Stimulated activated CD4-positive, alpha-beta T cell treated with anti-CD3 and anti-CD28 coated beads, Interleukin-15, amount 100 ng/mL, for 24 hours (primary cell): ENCODE measurements around the gene EXOSC6.
A peak's percentile ranks its signal among the peaks of the same experiment; 100 is the strongest.
"Not testable (repeated sequence)": the region's sequence is repeated elsewhere in the genome, so short reads cannot be mapped to it uniquely, and the experiment has no call there.

ENCODE experiments used
- DNase-seq: peaks from one replicate; pipeline ENCODE4 v3.0.0-alpha.2; 2020

Gene EXOSC6

DNA sequence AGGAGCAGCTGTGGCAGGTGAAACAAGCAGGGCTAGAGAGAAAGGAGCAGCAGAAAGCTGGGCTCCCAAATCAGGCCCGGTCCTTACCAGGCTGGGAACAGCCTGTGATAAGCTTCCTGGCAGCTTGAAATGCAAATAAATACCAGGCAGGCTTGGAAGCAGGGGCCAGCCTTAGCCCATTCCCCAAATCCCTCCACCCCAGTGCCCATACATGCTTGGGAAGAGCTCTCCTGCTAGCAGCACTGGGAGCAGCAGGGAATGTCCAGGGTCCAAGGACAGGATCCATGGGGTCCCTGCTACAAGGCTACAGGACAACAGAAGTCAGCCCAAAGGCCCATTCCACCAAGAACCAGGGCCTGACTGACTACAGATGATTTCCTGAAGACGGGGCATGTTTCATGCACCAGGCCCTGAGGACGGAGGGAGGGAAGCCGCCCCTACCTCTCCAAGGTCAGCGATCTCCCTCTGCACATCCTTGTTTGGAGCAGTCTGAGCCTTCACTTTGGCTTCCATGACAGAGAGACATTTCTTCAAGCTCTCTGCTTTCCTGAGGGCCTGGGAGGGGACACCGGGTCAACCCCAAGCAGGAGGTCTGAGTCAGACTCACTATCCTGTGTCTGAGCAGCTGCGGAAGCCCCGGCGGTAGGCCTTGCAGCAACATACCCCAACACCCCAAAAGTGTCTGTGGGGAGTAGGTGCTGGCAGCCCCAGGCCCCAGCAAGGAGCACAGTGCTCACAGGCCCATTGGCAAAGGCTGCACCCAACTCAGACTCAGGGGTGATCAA is 2.6 kb upstream of the EXOSC6 start:
- no peak for DNase-seq

DNA sequence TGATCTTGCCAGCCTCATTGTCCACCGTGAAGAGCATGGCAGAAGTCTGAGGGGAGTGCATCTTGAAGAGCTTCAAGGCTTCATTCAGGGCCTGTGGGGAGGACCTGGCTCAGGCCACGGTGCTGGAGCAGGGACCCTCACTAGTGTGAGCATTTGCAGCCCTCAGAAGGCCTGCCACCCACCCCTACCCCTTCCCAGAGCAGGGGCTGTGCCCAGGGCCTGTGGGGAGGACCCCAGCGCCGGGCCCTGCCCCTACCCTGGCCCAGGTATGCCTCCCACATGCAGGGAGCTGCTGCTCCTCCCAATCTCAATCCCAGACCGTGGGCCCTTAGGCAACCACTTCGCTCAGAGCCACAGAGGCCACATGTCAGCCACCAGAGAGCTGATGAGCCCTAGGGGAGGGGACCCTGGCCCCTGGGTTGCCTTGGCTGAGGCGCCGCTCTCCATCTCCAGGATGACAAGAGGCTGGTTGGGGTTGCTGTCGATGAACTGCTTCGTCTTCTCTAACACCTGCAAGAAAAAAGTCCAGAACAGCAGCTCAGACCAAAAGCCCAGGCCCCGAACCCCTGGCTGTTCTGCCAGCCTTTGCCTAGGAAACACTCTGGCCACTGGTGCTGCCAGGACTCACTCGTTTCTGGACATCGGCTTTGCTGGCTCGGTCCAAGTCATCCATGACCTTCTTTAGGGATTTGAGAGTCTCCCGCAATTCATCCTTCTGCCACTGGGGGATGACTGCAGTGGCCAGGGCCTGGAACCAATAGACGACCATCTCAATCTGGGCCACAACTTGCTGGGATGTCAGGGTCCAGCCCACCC is 1.8 kb upstream of the EXOSC6 start:
- DNase-seq, result peak; percentile 53

DNA sequence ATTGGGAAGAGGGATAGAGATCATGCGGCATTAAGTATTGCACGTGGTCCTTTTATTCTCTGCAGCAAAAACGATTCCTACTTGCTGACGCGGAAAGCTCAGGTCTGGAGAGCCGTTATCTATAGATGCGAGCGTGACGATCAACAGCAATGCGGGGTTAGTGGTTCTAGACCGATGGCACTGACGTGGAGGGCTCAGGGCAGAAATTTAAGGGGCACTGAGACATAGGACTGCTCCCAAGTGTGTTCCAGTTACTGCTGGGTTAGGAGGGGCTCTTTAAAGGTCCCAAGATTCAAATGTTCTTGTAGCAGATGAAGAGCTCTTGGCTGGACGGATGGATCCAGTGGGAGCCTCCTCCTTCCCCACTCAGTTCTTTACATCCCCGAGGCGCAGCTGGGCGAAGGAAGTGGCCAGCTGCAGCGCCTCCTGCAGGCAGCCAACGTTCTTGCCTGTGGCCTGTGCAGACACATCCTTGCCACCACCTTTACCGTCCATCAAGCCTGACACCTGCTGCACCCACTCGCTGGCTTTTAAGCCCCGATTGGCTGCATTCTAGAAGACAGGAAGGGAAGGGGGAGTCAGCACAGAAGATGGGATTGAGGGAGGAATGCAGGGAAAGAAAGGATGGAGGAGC is 732 bp upstream of the EXOSC6 start:
- peak; percentile 39 for DNase-seq

DNA sequence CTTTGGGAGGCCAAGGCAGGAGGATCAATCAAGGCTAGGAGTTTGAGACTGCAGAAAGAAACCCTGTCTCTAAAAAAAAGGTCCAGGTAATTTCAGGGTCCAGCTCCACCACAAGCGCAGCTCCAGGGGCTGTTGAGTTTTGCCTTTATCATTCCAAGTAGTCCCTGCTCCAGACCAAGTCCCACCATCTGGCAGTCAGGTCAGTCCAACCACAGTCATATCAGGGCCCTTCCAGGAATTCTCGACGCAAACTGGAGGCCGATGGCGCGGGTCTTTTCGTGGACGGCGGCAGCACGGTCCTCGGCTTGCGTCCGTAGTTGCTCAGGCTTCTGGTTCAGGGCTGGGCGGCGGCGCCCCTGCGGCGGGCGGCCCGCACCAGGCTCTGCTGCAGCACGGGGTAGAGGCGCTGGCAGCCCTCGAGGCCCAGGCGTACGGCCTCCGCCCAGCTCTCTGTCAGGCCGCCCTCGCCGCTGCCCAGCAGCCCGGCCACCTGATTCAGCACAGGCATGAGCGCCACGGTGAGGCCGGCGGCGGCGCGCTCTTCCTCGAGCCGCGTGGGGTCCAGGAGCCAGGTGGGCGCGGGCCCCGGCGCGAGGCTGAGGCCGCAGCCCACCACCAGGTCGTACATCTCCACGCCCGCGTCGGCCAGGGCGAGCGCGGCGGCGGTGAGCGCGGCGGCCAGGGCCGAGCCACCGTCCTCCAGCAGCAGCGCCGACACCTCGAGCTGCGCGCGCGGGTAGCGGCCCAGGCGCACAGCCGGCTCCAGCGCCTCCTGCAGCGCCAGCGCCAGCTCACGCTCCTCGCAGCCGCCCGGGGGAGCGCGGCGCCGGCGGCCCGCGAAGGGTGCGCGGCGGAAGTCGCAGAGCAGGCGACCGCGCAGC is 752 bp downstream of the EXOSC6 start:
- DNase-seq, result peak; percentile 60

DNA sequence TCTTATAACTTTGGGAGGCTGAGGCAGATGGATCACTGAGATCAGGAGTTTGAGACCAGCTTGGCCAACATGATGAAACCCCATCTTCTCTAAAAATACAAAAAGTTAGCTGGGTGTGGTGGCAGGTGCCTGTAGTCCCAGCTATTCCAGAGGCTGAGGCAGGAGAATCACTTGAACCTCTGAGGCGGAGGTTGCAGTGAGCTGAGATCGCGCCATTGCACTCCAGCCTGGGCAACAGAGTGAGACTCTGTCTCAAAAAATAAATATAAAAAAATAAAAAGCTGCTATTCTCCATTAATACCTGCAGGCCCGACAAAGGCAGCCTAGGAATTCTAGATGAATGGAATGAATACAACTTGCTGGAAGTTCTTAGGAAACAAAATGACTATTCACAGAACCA is 2.0 kb downstream of the EXOSC6 start:
- DNase-seq, result not testable (repeated sequence)

DNA sequence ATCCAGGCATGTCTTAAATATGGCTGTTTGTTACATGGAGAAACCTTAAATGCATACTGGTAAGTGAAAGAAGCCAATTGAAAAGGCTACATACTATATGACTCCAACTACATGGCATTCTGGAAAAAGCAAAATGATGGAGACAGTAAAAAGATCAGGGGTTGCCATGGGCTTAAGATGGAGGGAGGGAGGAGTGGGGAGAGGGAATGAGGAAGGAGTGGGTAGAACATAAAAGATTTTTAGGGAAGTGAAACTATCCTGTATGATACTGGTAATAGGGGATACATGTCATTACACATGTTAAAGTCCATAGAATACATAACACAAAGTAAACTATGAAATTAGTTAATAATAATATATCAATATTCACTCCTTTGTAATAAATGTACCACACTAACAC is 13.0 kb downstream of the EXOSC6 start:
- not testable (repeated sequence) for DNase-seq

DNA sequence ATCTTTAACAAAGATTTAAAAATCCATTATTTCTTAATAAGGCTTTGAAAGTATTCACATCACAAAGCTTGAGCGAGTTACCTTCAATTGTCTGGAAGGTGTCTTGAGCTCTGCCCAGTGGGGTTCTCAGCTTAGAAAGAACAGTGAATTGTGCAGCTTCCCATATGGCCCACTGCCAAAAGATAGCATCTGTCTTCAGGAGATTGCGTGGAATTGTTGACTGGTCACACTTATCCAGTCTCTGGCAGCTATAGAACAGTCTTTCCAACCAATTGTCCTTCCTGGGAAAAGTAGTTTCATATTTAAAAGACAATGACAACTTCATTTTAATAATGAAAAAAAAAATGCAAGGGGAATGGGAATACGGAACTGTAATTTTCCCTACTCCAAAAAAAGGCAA is 19.9 kb downstream of the EXOSC6 start:
- not testable (repeated sequence) for DNase-seq

DNA sequence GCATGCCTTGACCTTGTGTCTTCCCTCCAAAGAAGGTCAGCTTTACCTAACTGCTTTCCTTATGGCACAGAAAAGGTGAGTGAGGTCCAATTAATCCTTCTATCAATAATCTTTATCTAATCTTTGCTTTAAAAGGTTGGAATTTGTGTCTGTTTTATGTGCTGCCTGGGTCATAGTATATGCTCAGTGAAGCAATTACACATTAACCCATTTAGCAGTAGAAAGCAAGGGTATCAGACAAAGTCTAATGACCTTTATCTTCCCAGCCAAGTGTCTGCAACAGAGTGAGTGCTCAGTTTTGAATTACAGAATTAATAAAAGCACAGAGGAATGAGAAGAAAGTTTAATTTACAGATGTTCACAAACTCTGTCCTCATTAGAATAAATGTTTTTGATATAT is 25.7 kb downstream of the EXOSC6 start:
- not testable (repeated sequence) for DNase-seq

DNA sequence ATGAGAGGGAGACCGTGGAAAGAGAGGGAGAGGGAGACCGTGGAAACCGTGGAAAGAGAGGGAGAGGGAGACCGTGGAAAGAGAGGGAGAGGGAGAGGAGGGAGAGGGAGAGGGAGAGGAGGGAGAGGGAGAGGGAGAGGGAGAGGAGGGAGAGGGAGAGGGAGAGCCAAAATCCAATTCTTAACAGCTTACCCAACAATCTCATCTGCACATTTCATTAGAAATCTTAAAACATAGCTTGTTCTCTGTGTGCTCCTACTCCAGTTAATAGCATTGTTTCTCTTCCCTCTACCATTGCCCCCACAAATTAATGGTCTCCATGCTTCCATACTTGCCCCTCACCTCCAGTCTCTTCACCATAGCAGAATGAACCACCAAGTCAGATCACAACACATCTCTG is 26.3 kb downstream of the EXOSC6 start:
- not testable (repeated sequence) for DNase-seq

DNA sequence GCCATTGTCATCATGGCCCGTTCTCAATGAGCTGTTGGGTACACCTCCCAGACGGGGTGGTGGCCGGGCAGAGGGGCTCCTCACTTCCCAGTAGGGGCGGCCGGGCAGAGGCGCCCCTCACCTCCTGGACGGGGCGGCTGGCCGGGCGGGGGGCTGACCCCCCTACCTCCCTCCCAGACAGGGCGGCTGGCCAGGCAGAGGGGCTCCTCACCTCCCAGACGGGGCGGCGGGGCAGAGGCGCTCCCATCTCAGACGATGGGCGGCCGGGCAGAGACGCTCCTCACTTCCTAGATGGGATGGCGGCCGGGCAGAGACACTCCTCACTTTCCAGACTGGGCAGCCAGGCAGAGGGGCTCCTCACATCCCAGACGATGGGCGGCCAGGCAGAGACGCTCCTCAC is 27.1 kb downstream of the EXOSC6 start:
- DNase-seq, result not testable (repeated sequence)

DNA sequence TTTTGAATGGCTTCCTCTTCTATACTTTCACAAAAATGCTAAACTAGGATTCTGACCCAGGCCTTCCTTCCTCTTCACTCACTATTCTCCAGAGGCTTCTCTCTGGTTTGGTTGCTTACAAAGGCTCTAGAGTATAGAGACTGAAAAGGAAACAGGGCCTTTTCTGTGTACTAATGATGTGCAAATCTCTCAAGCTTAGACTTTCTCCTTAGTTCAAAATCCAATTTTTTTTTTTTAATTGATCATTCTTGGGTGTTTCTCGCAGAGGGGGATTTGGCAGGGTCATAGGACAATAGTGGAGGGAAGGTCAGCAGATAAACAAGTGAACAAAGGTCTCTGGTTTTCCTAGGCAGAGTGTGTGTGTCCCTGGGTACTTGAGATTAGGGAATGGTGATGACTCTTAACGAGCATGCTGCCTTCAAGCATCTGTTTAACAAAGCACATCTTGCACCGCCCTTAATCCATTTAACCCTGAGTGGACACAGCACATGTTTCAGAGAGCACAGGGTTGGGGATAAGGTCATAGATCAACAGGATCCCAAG is 27.7 kb downstream of the EXOSC6 start:
- DNase-seq, result not testable (repeated sequence)

DNA sequence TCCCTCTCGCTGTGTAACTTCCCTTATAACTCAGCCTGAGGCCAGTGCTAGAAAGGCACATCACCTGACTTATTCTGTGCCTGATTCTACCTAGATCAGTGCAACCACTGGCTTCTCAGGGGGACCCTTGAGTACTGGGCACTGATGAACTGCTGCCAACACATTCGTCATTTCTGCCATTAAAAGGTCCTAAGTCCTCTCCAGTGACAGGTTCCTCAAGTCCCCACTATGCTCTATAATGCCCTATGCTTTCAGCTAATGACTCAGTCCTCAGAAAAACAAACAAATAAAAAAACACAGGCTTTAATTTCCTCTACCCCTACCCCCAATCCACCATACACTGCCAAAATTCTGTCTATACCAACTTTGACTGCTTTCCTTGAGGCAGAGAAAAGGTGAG is 28.5 kb downstream of the EXOSC6 start:
- not testable (repeated sequence) for DNase-seq

DNA sequence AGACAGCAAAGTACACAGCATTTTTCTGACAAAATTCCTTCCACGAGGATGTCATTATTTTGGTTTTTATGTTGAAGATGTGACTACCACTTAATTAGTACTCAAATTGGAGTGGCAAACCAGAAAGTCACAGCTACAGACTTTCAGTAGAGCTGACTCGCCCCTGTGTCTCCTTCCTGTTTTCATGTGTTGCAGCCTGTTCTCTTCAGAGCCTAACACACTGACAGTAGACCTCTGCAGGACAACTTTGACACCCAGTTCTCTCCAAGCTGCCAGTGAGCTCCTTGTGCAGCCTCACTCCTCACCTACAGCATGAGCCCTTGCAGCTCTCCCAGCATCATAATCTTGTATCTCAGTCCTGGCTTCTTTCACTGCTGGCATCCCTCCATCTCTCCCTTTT is 29.2 kb downstream of the EXOSC6 start:
- peak; percentile 6 for DNase-seq

DNA sequence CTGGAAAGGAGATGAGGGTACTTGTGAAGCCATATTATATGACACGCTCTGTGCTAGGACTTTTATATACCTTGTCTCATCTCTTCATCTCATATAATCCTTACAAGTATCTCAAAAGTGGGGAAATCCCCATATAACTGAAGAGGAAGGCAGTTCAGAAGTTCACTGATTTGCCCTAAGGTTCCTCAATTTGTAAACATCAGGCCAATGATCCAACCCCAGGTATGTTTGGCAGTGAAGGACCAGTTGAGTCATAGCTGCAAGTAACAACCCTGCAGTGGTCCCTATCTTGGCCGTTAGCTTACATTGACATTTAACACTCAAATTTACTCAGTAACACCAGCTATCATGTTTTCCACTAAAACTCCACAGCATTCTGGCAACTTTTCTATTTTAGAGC is 33.2 kb downstream of the EXOSC6 start:
- DNase-seq, result not testable (repeated sequence)

DNA sequence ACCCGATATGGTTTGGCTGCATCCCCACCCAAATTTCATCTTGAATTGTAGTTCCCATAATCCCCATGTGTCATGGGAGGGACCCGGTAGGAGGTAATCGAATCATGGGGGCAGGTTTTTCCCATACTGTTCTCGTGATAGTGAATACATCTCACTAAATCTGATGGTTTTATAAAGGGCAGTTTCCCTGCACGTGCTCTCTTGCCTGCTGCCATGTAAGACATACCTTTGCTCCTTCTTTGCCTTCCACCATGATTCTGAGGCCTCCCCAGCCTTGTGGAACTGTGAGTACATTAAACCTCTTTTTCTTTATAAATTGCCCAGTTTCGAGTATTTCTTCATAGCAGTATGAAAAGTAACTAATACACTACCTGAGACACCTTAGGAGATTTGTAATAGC is 45.4 kb downstream of the EXOSC6 start:
- not testable (repeated sequence) for DNase-seq

DNA sequence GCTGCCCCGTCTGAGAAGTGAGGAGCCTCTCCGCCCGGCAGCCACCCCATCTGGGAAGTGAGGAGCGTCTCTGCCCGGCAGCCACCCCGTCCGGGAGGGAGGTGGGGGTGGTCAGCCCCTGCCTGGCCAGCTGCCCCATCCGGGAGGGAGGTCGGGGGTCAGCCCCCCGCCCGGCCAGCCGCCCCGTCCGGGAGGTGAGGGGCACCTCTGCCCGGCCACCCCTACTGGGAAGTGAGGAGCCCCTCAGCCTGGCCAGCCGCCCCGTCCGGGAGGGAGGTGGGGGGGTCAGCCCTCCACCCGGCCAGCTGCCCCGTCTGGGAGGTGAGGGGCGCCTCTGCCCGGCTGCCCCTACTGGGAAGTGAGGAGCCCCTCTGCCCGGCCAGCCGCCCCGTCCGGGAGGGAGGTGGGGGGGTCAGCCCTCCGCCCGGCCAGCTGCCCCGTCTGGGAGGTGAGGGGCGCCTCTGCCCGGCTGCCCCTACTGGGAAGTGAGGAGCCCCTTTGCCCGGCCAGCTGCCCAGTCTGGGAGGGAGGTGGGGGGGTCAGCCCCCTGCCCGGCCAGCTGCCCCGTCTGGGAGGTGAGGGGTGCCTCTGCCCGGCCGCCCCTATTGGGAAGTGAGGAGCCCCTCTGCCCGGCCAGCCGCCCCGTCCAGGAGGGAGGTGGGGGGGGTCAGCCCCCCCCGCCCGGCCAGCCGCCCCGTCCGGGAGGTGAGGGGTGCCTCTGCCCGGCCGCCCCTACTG is 46.9 kb downstream of the EXOSC6 start:
- DNase-seq, result not testable (repeated sequence)

DNA sequence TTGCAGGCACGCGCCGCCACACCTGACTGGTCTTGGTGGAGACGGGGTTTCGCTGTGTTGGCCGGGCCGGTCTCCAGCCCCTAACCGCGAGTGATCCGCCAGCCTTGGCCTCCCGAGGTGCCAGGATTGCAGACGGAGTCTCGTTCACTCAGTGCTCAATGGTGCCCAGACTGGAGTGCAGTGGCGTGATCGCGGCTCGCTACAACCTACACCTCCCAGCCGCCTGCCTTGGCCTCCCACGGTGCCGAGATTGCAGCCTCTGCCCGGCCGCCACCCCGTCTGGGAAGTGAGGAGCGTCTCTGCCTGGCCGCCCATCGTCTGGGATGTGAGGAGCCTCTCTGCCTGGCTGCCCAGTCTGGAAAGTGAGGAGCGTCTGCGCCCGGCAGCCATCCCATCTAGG is 47.7 kb downstream of the EXOSC6 start:
- not testable (repeated sequence) for DNase-seq

DNA sequence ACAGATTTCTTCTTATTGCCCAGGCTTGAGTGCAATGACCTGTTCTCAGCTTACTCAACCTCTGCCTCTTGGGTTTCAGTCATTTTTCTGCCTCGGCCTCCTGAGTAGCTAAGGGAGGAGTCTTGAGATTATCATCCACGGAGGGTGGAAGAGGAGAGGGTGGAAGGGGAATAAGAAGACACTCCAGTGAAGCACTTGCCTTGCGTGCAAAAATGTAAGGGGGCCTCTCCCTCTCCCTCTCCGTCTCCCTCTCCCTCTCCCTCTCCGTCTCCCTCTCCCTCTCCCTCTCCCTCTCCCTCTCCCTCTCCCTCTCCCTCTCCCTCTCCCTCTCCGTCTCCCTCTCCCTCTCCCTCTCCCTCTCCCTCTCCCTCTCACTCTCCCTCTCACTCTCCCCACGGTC is 48.2 kb downstream of the EXOSC6 start:
- not testable (repeated sequence) for DNase-seq

DNA sequence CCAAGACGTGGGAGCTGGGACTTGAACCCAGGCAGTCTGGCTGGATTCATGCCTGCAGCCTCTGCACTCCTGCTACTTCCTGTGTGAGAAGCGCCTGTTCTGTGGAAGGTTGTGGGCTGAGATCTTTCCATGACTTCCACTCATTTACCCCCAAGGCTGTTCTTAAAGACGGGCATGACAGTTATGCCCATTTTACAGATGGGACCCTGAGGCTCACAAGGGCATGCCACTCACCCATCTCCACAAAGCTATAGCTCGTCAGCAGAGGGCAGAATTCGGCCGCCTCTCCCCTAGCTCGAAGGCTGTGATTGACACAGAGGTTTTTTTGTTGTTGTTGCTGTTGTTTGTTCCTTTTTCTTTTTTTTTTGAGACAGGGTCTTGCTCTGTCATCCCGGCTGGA is 51.7 kb downstream of the EXOSC6 start:
- not testable (repeated sequence) for DNase-seq

DNA sequence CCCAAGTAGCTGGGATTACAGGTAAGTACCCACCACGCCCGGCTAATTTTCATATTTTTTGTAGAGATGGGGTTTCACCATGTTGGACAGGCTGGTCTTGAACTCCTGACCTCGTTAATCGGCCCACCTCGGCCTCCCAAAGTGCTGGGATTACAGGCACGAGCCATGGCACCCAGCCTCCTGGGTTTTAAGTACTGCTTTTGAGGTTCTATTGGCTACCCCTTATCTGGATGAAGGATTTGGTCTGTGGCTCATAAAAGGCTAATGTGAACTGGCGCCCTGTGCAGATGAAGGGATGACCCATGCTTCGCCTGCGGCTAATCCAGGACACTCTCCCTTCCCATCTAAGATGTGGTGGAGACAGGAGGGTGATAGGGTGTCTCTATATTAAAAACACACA is 52.6 kb downstream of the EXOSC6 start:
- not testable (repeated sequence) for DNase-seq

DNA sequence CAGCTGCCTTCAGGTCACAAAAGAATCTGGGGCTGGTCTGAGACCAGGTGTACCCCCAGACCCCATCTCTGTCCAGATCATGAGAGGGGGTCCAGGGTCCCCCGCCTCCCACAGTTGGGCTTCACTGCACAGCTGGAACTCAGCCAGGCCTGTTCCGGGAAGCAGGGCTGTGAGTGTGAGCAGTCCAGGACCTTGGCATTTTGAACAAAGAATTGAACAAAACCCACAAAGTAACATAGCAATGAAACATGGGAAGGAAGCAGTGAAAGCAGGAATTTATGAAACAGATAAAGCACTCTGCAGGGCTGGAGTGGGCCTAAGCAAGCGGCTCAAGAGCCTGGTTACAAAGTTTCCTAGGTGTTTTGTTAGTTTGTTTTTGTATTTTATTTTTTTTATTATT is 53.1 kb downstream of the EXOSC6 start:
- not testable (repeated sequence) for DNase-seq

DNA sequence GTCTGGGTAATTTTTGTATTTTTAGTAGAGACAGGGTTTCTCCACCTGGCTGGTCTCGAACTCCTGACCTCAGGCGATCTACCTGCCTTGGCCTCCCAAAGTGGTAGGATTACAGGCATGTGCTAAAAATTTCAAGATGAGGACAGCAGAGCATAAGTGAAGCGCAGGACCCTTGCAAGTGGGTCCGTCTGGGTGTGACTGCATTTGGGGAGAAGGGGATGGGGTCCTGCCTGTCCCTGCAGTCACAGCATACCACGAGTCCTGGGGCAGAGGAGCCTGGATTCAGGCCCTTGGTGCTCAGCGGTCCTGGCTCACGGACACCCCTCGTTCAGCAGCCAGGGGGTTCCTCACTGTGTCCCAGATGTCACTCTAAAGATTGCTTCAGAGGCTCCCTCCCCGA is 53.5 kb downstream of the EXOSC6 start:
- not testable (repeated sequence) for DNase-seq
